ENCODE measurements around the gene ACTG1.
A peak's percentile ranks its signal among the peaks of the same experiment; 100 is the strongest.

Gene ACTG1

GRCh38 chr17:81492706-81493105 lies 19.9 kb downstream of the ACTG1 start:
- H3K27ac ChIP-seq, result no peak overlapping the region

GRCh38 chr17:81492202-81492601 lies 20.4 kb downstream of the ACTG1 start:
- H3K27ac ChIP-seq, result no peak overlapping the region

More at GRCh38 chr17:81492706-81493105, 19.9 kb downstream of the ACTG1 start:
- TF ChIP-seq ZFX (IDR thresholded peaks at IDR 0.05), result no peak

GRCh38 chr17:81491761-81492160 lies 20.8 kb downstream of the ACTG1 start:
- no peak overlapping the region for H3K27ac ChIP-seq

More at GRCh38 chr17:81492202-81492601, 20.4 kb downstream of the ACTG1 start:
- TF ChIP-seq ZFX (IDR thresholded peaks at IDR 0.05) (no peak), CTCF (conservative IDR thresholded peaks at IDR 0.05) (no peak)

GRCh38 chr17:81491181-81491581 lies 21.4 kb downstream of the ACTG1 start:
- no peak overlapping the region for H3K27ac ChIP-seq
- no peak for TF ChIP-seq CTCF (conservative IDR thresholded peaks at IDR 0.05)
- no peak for TF ChIP-seq ZFX (IDR thresholded peaks at IDR 0.05)

More at GRCh38 chr17:81491761-81492160, 20.8 kb downstream of the ACTG1 start:
- TF ChIP-seq ZFX (IDR thresholded peaks at IDR 0.05) (no peak), CTCF (conservative IDR thresholded peaks at IDR 0.05) (no peak)

GRCh38 chr17:81489998-81490992 lies 22.3 kb downstream of the ACTG1 start:
- TF ChIP-seq ZFX (IDR thresholded peaks at IDR 0.05) (no peak), CTCF (conservative IDR thresholded peaks at IDR 0.05) (no peak)
- H3K27ac ChIP-seq, result no peak overlapping the region

GRCh38 chr17:81489012-81489997 lies 23.3 kb downstream of the ACTG1 start:
- TF ChIP-seq ZFX (IDR thresholded peaks at IDR 0.05) (no peak), CTCF (conservative IDR thresholded peaks at IDR 0.05) (no peak)
- peak overlapping the region; percentile 97; the same call in 1 of the 2 replicates for H3K27ac ChIP-seq

GRCh38 chr17:81488276-81488860 lies 24.2 kb downstream of the ACTG1 start:
- peak overlapping the region; percentile 97 for H3K27ac ChIP-seq
- TF ChIP-seq ZFX (IDR thresholded peaks at IDR 0.05) (0 out of 2 replicates have a peak, but pooled peaks have one; percentile 31), CTCF (conservative IDR thresholded peaks at IDR 0.05) (no peak)
